Aorta (tissue), 4 donors: ENCODE data around the gene HCFC1. TPM values are rescaled to one million over a fixed set of nuclear protein-coding genes. Genes with fewer than 3 reads are reported as not detected.

Experiments used
- microRNA-seq, 2 donors: library from miRNA; unstranded; fragments of <30 nt; microRNA quantifications; one replicate each; pipeline ENCODE4 v1.2.0, GENCODE V29; 2020
- polyA plus RNA-seq, 2 donors: library from polyadenylated mRNA; stranded (reverse); fragments of 200-250 nt; gene quantifications; one replicate each; pipeline ENCODE4 v1.2.3, GENCODE V29; 2013
- total RNA-seq, 2 donors: library from RNA; stranded (reverse); fragmentation: NEBNext Ultra II Directional; extraction: Animal tissue kit (Norgen Biotek cat#: 25700); gene quantifications; one replicate each; pipeline ENCODE4 v1.2.1, GENCODE V29; 2021
- donor health status: healthy with polysubstance abuse.
- donor health status: Bipolar disorder and iron deficiency.
- donor health status: DM: no; HTN: no; CAD: no.
- donor health status: DM: yes; HTN: yes; CAD: no.

The HCFC1 gene
- total and polyA plus RNA-seq, 4 donors = 6.5 to 41.8 (median 30.9) TPM

Small RNA genes lying within 50 kb of the gene (microRNA-seq; reads per million reads assigned to microRNA genes)
- 0 reads per million in 2 donors for gene MIR3202-1
- 0 reads per million in 2 donors for gene MIR3202-2
- 0 reads per million in 2 donors for gene MIR718

Other genes with a start within 250 kb of the HCFC1 start
- 100 to 1,000 TPM; 118 to 130 TPM for gene BCAP31, start 247.4 kb downstream of the HCFC1 start, total RNA-seq
- 100 to 1,000 TPM; 101 to 128 TPM for gene BCAP31, start 247.4 kb downstream of the HCFC1 start, polyA plus RNA-seq
- gene ABCD1, start 247.0 kb downstream of the HCFC1 start, total RNA-seq = 10 to 100 TPM; 11.4 to 15.8 TPM
- gene ABCD1, start 247.0 kb downstream of the HCFC1 start, polyA plus RNA-seq = 1 to 10 TPM; 8.8 to 9.9 TPM
- gene PLXNB3, start 207.6 kb downstream of the HCFC1 start, total RNA-seq = 10 to 100 TPM; 18.0 to 18.7 TPM
- 10 to 100 TPM in 1 of 2 donors, under 1 TPM in 1; 0.38 to 31.4 TPM for gene PLXNB3, start 207.6 kb downstream of the HCFC1 start, polyA plus RNA-seq
- gene SRPK3, start 190.8 kb downstream of the HCFC1 start, total RNA-seq = 1 to 10 TPM; 5.4 to 8.0 TPM
- gene SRPK3, start 190.8 kb downstream of the HCFC1 start, polyA plus RNA-seq = 10 to 100 TPM in 1 of 2 donors, 1 to 10 TPM in 1; 1.1 to 11.0 TPM
- 10 to 100 TPM; 46.8 to 48.4 TPM for gene IDH3G, start 177.4 kb downstream of the HCFC1 start, total RNA-seq
- 10 to 100 TPM; 33.3 to 72.5 TPM for gene IDH3G, start 177.4 kb downstream of the HCFC1 start, polyA plus RNA-seq
- 100 to 1,000 TPM; 182 TPM for gene SSR4, start 177.2 kb downstream of the HCFC1 start, total RNA-seq
- 100 to 1,000 TPM; 401 to 633 TPM for gene SSR4, start 177.2 kb downstream of the HCFC1 start, polyA plus RNA-seq
- 10 to 100 TPM; 11.9 to 19.2 TPM for gene PDZD4, start 141.3 kb downstream of the HCFC1 start, total RNA-seq
- 10 to 100 TPM in 1 of 2 donors, 1 to 10 TPM in 1; 4.4 to 27.3 TPM for gene PDZD4, start 141.3 kb downstream of the HCFC1 start, polyA plus RNA-seq
- gene L1CAM, start 85.6 kb downstream of the HCFC1 start, total RNA-seq = 10 to 100 TPM in 1 of 2 donors, 1 to 10 TPM in 1; 4.3 to 11.6 TPM
- gene L1CAM, start 85.6 kb downstream of the HCFC1 start, polyA plus RNA-seq = 1 to 10 TPM in 1 of 2 donors, not detected in 1; 1.0 TPM
- 1 to 10 TPM; 3.0 to 4.6 TPM for gene AVPR2, start 67.1 kb downstream of the HCFC1 start, total RNA-seq
- gene AVPR2, start 67.1 kb downstream of the HCFC1 start, polyA plus RNA-seq = under 1 TPM in 1 of 2 donors, not detected in 1; 0.23 TPM
- gene ARHGAP4, start 45.6 kb downstream of the HCFC1 start, total RNA-seq = 10 to 100 TPM; 36.0 to 81.3 TPM
- 10 to 100 TPM; 13.5 to 31.9 TPM for gene ARHGAP4, start 45.6 kb downstream of the HCFC1 start, polyA plus RNA-seq
- gene NAA10, start 36.8 kb downstream of the HCFC1 start, total RNA-seq = 10 to 100 TPM; 70.2 to 87.3 TPM
- 100 to 1,000 TPM in 1 of 2 donors, 10 to 100 TPM in 1; 81.8 to 287 TPM for gene NAA10, start 36.8 kb downstream of the HCFC1 start, polyA plus RNA-seq
- 10 to 100 TPM; 13.1 to 20.9 TPM for gene RENBP, start 27.2 kb downstream of the HCFC1 start, total RNA-seq
- 10 to 100 TPM; 10.5 to 14.5 TPM for gene RENBP, start 27.2 kb downstream of the HCFC1 start, polyA plus RNA-seq
- 1 to 10 TPM; 3.8 to 8.6 TPM for gene TMEM187, start 936 bp upstream of the HCFC1 start, total RNA-seq
- 1 to 10 TPM; 2.5 to 6.3 TPM for gene TMEM187, start 936 bp upstream of the HCFC1 start, polyA plus RNA-seq
- 10 to 100 TPM; 62.3 to 78.3 TPM for gene IRAK1, start 48.1 kb upstream of the HCFC1 start, total RNA-seq
- gene IRAK1, start 48.1 kb upstream of the HCFC1 start, polyA plus RNA-seq = 10 to 100 TPM; 45.9 to 60.5 TPM
- 10 to 100 TPM; 73.5 to 80.7 TPM for gene MECP2, start 125.9 kb upstream of the HCFC1 start, total RNA-seq
- 10 to 100 TPM; 10.4 to 24.9 TPM for gene MECP2, start 125.9 kb upstream of the HCFC1 start, polyA plus RNA-seq
- gene OPN1LW, start 172.4 kb upstream of the HCFC1 start, total RNA-seq = not detected
- gene OPN1LW, start 172.4 kb upstream of the HCFC1 start, polyA plus RNA-seq = not detected
- not detected for gene OPN1MW, start 210.8 kb upstream of the HCFC1 start, total RNA-seq
- gene OPN1MW, start 210.8 kb upstream of the HCFC1 start, polyA plus RNA-seq = not detected
- gene OPN1MW2, start 247.9 kb upstream of the HCFC1 start, total RNA-seq = not detected
- gene OPN1MW2, start 247.9 kb upstream of the HCFC1 start, polyA plus RNA-seq = not detected